Stomach (tissue), 4 donors: ENCODE measurements around the gene SP110.

ENCODE experiments used
- CTCF ChIP-seq, 7 experiments: fragments of 450-650 bp in 4 of 7; fragments of 200-600 bp in 3 of 7; sonication (generic) in 3 of 7; IDR thresholded peaks; one replicate each; pipeline ENCODE4 v1.5.1; 2016 to 2019; ENCODE audit warnings: antibody characterized with exemption in 7 of 7, control low read depth in 2 of 7, mild to moderate bottlenecking in 1 of 7
- EP300 ChIP-seq: sonication (generic); formaldehyde crosslinking; IDR thresholded peaks from one replicate; pipeline ENCODE4 v1.6.1; 2017; ENCODE audit warnings: antibody characterized with exemption
- POLR2A ChIP-seq, 4 donors: fragments of 450-650 bp; IDR thresholded peaks; one replicate each; pipeline ENCODE4 v1.6.1; 2016; ENCODE audit warnings: antibody characterized with exemption in 4 of 4, control low read depth in 2 of 4, mild to moderate bottlenecking in 1 of 4, moderate library complexity in 1 of 4

GRCh38 chr2:230216489-230216888, 3.3 kb downstream of the SP110 start:
- TF ChIP-seq CTCF (IDR thresholded peaks at IDR 0.05): no peak
- TF ChIP-seq POLR2A (IDR thresholded peaks at IDR 0.05): no peak
- no peak for TF ChIP-seq EP300
